ENCODE results near the gene PKDREJ. TPM values are rescaled to one million over a fixed set of nuclear protein-coding genes. Genes with fewer than 3 reads are reported as not detected.

Gene PKDREJ
- total and polyA plus RNA-seq, 2 experiments from 2014 or later: not detected

- Mint-ChIP-seq H3K36me3 (ENCODE audit: low read depth) (peaks cover 2% of the 10 kb centered on the region; the same call in 2 of the 3 replicates), H3K9me3 (no peaks in the 10 kb centered on the region; the same call in 2 of the 3 replicates), H3K27ac (no peak overlapping the region), H3K4me1 (no peaks in the 10 kb centered on the region), H3K27me3 (ENCODE audit: insufficient read depth, low read depth, poor library complexity) (peaks cover 9% of the 10 kb centered on the region), H3K4me3 (no peak overlapping the region)
- ATAC-seq: no peak
- H3K27me3 ChIP-seq (ENCODE audit: insufficient read depth): no peaks in the 10 kb centered on the region
- H3F3A ChIP-seq (replicated peaks; ENCODE audit: low read depth): no peaks in the 10 kb centered on the region
- no peaks in the 10 kb centered on the region for H3K79me2 ChIP-seq (replicated peaks; ENCODE audit: insufficient read depth)
- no peaks in the 10 kb centered on the region for H3K4me1 ChIP-seq (ENCODE audit: insufficient read depth)
- no peak overlapping the region for H2AFZ ChIP-seq
- no peaks in the 10 kb centered on the region for H3K9me2 ChIP-seq (ENCODE audit: insufficient read depth)
- no peak for TF ChIP-seq ZNF114 (CRISPR knock-in tag; IDR thresholded peaks at IDR 0.05)
- TF ChIP-seq ETS1 (IDR thresholded peaks at IDR 0.05): no peak
- TF ChIP-seq REST (IDR thresholded peaks at IDR 0.05; ENCODE audit: unreplicated experiment): no peak
- TF ChIP-seq EZH2 (IDR thresholded peaks at IDR 0.05; ENCODE audit: low read depth, unreplicated experiment): no peak
- TF ChIP-seq NANOG (IDR thresholded peaks at IDR 0.05; ENCODE audit: borderline replicate concordance): no peak
- no peak for TF ChIP-seq STAT1 (IDR thresholded peaks at IDR 0.05; ENCODE audit: unreplicated experiment)
- TF ChIP-seq CTCF (conservative IDR thresholded peaks at IDR 0.05; ENCODE audit: low read depth in 2 of 2): no peak
- TF ChIP-seq EZH2phosphoT487 (IDR thresholded peaks at IDR 0.05; ENCODE audit: unreplicated experiment): no peak
- no peak for TF ChIP-seq ZNF331 (CRISPR knock-in tag; IDR thresholded peaks at IDR 0.05; ENCODE audit: low read depth)
- no peak for TF ChIP-seq CREB1 (CRISPR knock-in tag; IDR thresholded peaks at IDR 0.05; ENCODE audit: low read depth)
- no peaks in the 10 kb centered on the region for H3K36me3 ChIP-seq (ENCODE audit: insufficient read depth)
- no peaks in the 10 kb centered on the region for H4K20me1 ChIP-seq (replicated peaks; ENCODE audit: insufficient read depth)
- no peak overlapping the region for H3K4me3 ChIP-seq
- no peak for DNase-seq (ENCODE audit: low spot score)
- no peak overlapping the region for H3K4me2 ChIP-seq
- no peak overlapping the region for H3K27ac ChIP-seq (ENCODE audit: low read depth)
These were observed 22.6 kb downstream of the PKDREJ start for GRCh38 chr22:46240506-46240905.

Data from GM23338 (cell line).